Activated T-cell treated with anti-CD3 and anti-CD28 coated beads for 1 hour (primary cell): Measurements from ENCODE around the gene RIOK2.

Source experiments
- DNase-seq: peaks from one replicate; pipeline ENCODE4 v3.0.0-alpha.2; 2020; ENCODE audit warnings: low read depth

RIOK2 gene

DNA sequence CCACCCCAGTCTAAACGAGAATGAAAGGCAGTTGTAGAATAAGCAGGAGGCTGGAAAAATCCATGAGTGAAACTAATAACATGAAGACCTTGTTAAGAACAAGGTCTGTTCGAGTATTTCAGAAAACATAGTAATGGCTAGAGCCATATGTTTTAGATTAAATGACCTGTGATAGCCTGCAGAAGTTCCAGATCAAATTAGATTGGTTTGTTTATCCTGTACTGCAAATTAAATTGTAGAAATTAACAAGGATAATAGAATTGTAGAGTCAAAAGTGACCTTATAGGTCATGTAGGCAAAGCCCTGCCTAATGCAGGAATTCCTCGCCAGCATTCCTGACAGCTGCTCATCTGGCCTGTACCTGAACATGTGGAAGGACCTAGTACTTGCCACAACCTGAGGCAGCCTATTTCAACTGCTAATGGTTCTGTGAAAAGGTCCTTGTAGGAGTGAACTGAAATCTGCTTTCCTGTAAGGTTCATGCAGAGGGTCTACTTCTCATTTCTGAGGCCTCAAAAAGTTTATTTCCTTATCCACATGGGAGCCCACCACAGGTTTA lies 57.8 kb downstream of the RIOK2 start:
- DNase-seq = no peak

DNA sequence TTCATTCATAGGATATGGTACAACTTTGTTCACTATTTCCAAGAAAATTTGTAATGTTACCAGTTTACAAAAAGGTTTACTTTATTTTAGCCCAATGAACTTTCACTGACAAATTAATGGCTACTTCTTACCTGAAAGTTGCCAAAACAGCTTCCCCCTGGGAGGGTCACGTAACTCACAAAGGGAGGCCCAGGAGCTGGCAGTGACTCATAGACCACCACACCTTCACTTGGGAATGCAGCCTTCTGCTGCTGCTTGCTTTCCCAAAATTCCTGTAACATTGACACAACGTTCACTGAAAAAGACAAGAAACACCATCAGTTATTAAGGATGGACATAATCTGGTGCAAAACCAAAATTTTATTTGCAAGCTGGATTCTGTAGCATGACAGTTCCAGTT lies 58.7 kb downstream of the RIOK2 start:
- DNase-seq = no peak

DNA sequence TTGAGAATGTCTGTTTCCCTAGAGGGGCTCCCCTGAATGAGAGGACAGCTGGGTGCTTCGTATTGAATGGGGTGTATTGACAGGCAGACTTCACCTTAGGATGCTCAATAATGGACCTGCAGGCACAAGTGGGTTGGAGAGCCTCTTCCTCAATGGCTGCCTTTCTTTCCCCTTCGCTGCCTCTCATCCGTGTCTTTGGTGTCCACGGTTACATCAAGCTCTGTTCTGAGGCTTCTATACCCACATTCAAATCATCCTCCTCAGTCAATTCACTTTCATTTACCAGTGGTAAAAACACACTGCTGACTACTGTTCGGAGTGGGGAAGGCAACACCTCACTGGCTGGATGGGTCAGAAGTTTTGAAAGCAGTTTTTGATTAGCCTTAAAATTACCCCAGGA lies 61.2 kb downstream of the RIOK2 start:
- no peak for DNase-seq

DNA sequence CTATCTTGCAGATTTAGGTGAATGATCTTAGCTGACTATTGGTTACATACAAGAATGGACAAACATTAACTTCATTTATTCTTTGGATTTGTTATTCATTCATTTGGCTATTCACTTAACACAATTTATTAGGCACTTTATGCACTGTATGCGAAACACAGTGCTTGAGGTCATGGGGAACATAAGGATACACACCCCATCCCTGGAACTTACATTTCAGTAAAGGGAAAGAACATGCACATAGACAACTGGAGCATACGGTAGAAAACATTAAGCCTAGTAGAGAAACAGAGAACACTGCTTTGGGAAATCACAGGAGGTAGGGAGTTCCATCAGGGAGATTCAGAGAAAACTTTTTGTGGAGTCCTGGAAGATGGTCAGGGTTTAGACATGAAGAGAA lies 62.9 kb downstream of the RIOK2 start:
- DNase-seq = no peak

DNA sequence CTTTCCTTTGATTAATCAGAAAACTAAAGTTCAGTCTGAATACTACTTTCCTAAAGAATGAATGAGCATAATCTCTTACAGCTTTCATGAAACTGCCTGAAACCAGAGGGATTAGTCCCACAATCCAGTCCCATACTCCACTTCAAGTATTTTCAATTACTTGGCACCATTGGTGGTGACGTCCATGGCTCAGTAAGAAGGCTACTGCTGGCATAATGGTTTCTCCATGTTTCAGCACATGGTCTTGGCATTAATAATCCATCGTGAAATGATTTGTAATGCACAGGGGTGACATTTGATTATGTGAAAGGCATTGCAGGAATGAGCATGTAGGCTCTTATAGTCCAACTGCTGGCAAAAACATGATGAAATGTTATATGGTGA lies 64.0 kb downstream of the RIOK2 start:
- DNase-seq = no peak

DNA sequence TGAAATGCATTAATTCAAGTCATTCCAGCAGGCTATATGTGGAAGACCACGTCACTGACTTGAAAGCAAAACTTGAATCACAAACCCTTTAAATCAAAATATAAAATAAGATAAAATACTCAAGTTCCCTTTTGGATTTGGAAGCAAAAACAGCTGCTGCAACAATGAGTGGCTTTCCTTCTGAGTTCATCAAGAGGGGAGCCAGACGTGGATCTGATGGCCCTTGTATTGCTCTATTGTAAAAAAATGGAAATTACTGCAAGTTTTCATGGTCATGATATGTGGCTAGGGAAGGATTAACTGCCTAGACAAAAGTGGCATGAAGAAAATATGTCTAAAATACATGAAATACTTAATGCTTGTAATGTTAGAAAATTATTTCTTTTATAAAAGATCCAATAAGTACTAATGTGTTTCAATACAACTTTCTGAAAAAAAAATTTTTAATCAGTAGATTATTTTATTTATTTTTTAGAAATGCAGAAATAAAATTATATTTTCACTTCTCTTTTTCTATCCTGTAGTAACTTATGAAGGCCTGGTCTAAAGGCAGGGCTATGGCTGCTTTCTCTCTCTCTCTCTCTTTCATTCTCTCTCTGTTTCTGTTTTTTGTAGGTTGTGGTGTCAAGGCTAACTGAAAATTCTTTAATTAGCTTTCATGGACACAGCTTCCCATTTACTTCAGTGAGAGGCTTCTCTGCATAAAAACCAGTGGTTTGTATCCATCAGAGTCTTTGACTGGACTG lies 64.6 kb downstream of the RIOK2 start:
- DNase-seq = no peak

DNA sequence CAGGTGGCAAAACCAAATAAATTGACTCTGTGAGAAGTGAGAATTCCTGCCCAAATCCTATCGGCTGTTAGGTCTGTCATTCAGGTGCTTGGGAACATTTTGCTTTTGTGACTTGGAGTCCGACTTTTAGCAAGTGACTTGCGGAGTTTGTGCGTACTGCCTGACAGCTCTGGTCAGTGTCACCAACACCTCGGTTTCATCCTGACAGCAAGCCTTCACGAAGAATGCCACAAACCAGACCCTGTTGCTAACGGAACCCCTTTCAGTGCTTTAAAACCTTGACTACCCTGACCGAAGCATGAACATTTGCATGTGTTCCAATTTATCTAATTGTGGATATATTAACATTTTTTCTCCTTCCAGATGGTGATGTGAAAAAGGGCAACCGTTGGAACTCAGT lies 67.1 kb downstream of the RIOK2 start:
- no peak for DNase-seq

DNA sequence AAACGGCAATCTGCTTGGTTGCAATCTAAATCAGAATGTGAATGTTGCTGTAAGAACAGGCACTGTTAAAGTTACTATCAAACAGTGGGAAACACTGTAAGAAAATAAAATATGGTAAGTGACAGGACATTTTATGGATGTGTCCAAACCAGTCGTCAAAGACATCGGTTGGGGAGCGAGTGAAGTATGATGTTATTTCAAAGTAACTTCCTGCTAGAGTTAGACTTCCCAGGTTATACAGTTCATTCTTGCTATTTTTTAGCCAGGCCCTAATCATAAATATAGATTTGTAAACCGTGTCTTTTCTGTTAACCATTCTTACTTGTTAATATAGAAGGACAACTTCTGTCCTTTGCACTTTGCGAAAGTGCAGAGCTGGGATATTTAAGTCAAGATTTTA lies 70.8 kb downstream of the RIOK2 start:
- no peak for DNase-seq

DNA sequence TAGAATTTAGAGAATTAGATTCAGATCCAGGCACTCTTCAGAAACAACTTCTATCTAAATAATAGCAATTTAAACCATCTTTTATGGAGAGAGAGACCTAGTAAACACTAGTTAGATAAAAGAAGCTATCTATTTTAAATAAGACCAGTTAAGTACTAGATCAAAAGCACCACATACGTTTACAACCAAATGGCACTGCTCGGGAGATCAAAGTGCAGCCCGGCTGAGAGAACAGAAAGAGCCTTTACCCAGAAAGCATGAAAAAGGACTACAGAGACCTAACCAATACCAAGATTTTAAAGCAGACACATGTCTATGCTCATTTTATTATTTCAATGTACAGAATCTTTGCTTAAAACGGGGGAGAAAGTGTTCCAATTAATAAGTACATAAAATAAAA lies 71.4 kb downstream of the RIOK2 start:
- DNase-seq = no peak

DNA sequence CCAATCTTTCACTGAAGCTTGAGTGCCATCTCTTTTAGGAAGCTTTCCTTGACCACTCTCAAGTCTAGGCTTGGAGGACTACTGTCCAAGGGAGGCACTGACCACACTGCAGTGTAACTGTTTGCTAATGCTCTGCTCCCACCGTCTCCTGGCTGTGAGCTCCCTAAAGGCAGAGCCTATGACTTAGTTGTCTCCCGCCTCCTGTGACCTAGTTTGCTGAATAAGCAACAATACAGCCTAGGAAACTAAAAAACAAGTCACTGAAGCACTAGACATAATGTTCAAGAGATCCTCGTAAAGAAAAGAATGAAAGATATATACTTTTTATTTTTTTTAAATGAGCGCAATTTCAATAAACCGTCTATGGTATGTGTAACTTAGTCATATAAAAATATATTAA lies 72.0 kb downstream of the RIOK2 start:
- no peak for DNase-seq
